Suprapubic skin (tissue), 4 donors: ENCODE data around the gene ASH1L. TPM values are rescaled to one million over a fixed set of nuclear protein-coding genes. Genes with fewer than 3 reads are reported as not detected.

Experiments
- DNase-seq, 2 donors: peaks; one replicate each; pipeline ENCODE4 v3.0.0-alpha.2; 2019; ENCODE audit warnings: low spot score in 2 of 2
- H3K27ac ChIP-seq: fragments of 200-600 bp; sonication (generic); one replicate; pipeline ENCODE4 v1.5.1; 2019
- H3K27me3 ChIP-seq: fragments of 200-600 bp; sonication (generic); one replicate; pipeline ENCODE4 v1.5.1; 2019
- H3K36me3 ChIP-seq: fragments of 200-600 bp; sonication (generic); one replicate; pipeline ENCODE4 v1.5.1; 2019
- H3K4me1 ChIP-seq: fragments of 200-600 bp; sonication (generic); one replicate; pipeline ENCODE4 v1.5.1; 2019
- H3K4me3 ChIP-seq: fragments of 200-600 bp; sonication (generic); one replicate; pipeline ENCODE4 v1.5.1; 2019; ENCODE audit warnings: mild to moderate bottlenecking
- H3K9me3 ChIP-seq: fragments of 200-600 bp; sonication (generic); one replicate; pipeline ENCODE4 v1.5.1; 2019
- CTCF ChIP-seq, 2 donors: fragments of 200-600 bp in 1 of 2; fragments of 450-650 bp in 1 of 2; sonication (generic) in 1 of 2; IDR thresholded peaks; one replicate each; pipeline ENCODE4 v1.5.1; 2016 to 2019; ENCODE audit warnings: antibody characterized with exemption in 2 of 2, mild to moderate bottlenecking in 1 of 2, moderate library complexity in 1 of 2
- EP300 ChIP-seq: sonication (generic); formaldehyde crosslinking; IDR thresholded peaks from one replicate; pipeline ENCODE4 v1.6.1; 2017; ENCODE audit warnings: antibody characterized with exemption
- POLR2A ChIP-seq, 2 donors: fragments of 450-650 bp; IDR thresholded peaks; one replicate each; pipeline ENCODE4 v1.6.1; 2017; ENCODE audit warnings: antibody characterized with exemption in 2 of 2, mild to moderate bottlenecking in 2 of 2, moderate library complexity in 2 of 2
- POLR2AphosphoS5 ChIP-seq, 3 donors: sonication (generic); formaldehyde crosslinking; IDR thresholded peaks; one replicate each; pipeline ENCODE4 v1.6.1; 2017; ENCODE audit warnings: antibody characterized with exemption in 3 of 3
- WGBS: methylation state at CpG from one replicate; pipeline ENCODE4 v1.1.5; 2018; 5-methylcytosine and 5-hydroxymethylcytosine counted together
- total RNA-seq, 4 donors: library from RNA; depleted of rRNA; stranded (reverse); fragments of >200 nt; gene quantifications; one replicate each; pipeline ENCODE4 v1.1.0, GENCODE V29; 2016

Gene ASH1L
- total RNA-seq, 4 donors from 2014 or later, result 51.9 to 121 (median 66.2) TPM

DNA sequence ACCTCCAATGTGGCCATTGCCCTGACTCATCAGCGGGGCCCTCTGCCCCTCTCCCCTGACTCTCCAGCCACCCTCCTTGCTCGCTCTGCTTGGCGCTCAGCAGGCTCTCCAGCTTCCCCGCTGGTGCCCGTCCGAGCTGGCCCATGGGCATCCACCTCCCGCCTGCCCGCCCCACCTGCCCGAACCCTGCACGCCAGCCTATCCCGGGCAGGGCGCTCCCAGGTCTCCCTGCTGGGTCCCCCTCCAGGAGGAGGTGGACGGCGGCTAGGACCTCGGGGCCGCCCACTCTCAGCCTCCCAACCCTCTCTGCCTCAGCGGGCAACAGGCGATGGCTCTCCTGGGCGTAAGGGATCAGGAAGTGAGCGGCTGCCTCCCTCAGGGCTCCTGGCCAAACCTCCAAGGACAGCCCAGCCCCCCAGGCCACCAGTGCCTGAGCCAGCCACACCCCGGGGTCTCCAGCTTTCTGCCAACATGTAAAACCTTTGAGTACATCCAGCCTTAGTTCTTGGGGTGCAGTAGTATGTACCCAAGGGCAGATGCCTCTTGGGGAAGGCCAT, 274.5 kb downstream of the ASH1L start:
- Histone ChIP-seq H3K9me3 (no peaks in the 10 kb centered on the region), H3K4me1 (no peaks in the 10 kb centered on the region), H3K27ac (no peak overlapping the region), H3K36me3 (peaks cover 9% of the 10 kb centered on the region), H3K27me3 (no peaks in the 10 kb centered on the region), H3K4me3 (no peak overlapping the region)
- no peak for DNase-seq
- WGBS, result 91% methylated on average over 11 of the region's 21 CpGs
- TF ChIP-seq CTCF (IDR thresholded peaks at IDR 0.05) (no peak), EP300 (no peak)

GRCh38 chr1:155286544-155286943, 276.1 kb downstream of the ASH1L start:
- Histone ChIP-seq H3K36me3 (peaks cover 9% of the 10 kb centered on the region), H3K4me3 (no peak overlapping the region), H3K4me1 (no peaks in the 10 kb centered on the region), H3K27ac (no peak overlapping the region), H3K9me3 (no peaks in the 10 kb centered on the region), H3K27me3 (no peaks in the 10 kb centered on the region)
- 93% methylated on average over 2 of the region's 2 CpGs for WGBS
- DNase-seq, result no peak
- no peak for TF ChIP-seq POLR2AphosphoS5 (IDR thresholded peaks at IDR 0.05)

GRCh38 chr1:155285631-155286044, 277.0 kb downstream of the ASH1L start:
- WGBS, result 94% methylated on average over 8 of the region's 18 CpGs
- TF ChIP-seq POLR2A (IDR thresholded peaks at IDR 0.05), result no peak
- TF ChIP-seq POLR2AphosphoS5 (IDR thresholded peaks at IDR 0.05), result no peak
- no peak for TF ChIP-seq CTCF (IDR thresholded peaks at IDR 0.05)
- no peak for TF ChIP-seq EP300

More at GRCh38 chr1:155285631-155286044, 277.0 kb downstream of the ASH1L start:
- H3K27ac ChIP-seq, result no peak overlapping the region
- no peak overlapping the region for H3K4me3 ChIP-seq
- H3K9me3 ChIP-seq, result no peaks in the 10 kb centered on the region
- peaks cover 9% of the 10 kb centered on the region for H3K36me3 ChIP-seq
- no peak for DNase-seq
- no peaks in the 10 kb centered on the region for H3K4me1 ChIP-seq
- no peaks in the 10 kb centered on the region for H3K27me3 ChIP-seq

Other genes with a start within 250 kb of the ASH1L start
- gene RUSC1, start 241.9 kb downstream of the ASH1L start, total RNA-seq, result 10 to 100 TPM; 34.2 to 51.5 (median 42.8) TPM
- gene MSTO1, start 47.4 kb upstream of the ASH1L start, total RNA-seq, result 10 to 100 TPM; 11.7 to 31.6 (median 24.1) TPM
- gene YY1AP1, start 126.0 kb upstream of the ASH1L start, total RNA-seq, result 100 to 1,000 TPM in 1 of 4 donors, 10 to 100 TPM in 3; 56.0 to 106 (median 80.1) TPM
- gene DAP3, start 126.3 kb upstream of the ASH1L start, total RNA-seq, result 100 to 1,000 TPM; 151 to 249 (median 187) TPM